ENCODE data around the gene NDNF.

Gene NDNF

DNA sequence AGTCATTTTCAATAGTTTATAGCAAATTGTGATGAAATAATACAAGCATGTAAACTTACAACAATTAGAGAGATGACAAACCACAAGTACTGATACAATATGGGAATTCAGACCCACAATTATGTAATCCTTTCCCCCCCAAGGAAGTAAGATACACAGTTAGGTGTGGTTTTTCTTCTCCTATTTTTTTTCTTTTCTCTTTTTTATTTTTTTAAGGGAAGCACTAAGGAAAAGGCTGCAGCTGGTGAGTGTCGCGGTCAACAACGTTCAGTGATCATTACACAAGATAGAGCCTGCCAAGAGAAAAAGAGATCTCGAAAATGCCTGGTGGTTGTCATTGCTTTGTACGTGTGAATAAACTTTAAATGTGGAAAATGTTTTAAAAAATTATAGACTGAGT lies 9.8 kb downstream of the NDNF start:
- no peak for DNase-seq (ENCODE audit: low read depth in 1 of 2, low spot score in 1 of 2)
- in situ Hi-C loops (cut with HindIII; ENCODE audit: low pct_unique_long_range_greater_than_20kb, low sequenced_read_pairs) = no loop called here
- no peak for TF ChIP-seq JUND (IDR thresholded peaks at IDR 0.05; ENCODE audit: low read depth)

DNA sequence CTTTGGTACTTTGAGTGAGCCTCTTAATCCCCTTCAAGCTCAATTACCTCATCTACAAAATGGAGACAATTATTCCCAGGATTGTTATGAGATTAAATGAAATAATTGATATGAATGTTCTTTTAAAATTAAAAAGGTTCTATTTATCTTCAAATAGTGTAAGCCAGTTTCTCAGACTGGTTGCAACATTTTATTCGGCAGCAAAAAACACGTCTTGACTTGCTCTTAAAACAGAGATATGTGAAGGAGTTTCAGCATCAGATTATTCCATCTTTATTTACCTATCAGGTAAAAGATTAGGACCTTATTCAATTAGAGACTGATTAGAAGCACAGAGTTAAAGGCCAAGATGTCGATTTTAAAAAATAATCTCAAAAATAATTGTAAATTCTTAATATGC lies 10.5 kb downstream of the NDNF start:
- no peak for TF ChIP-seq JUND (IDR thresholded peaks at IDR 0.05; ENCODE audit: low read depth)
- no peak for DNase-seq (ENCODE audit: low read depth in 1 of 2, low spot score in 1 of 2)
- in situ Hi-C loops (cut with HindIII; ENCODE audit: low pct_unique_long_range_greater_than_20kb, low sequenced_read_pairs) = no loop called here

DNA sequence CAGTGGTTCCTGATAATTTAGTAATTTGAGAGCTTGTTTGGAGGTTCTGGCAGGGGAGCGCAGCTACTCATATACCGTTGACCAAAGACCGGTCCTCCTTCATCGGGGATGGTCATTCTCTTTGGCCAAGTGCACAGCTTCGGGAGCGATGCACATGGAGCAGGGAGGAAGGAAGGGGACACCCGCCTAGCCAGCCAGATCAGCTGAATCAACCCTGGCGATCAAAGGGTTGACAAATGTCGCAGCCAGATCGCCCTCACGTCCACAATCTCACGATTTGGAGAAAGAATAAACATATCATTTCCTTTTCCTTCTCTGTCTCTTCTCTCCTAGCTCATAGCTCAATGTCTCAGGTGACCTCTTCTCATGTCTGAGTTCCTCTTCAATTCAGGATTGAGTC lies 11.1 kb downstream of the NDNF start:
- in situ Hi-C loops (cut with HindIII; ENCODE audit: low pct_unique_long_range_greater_than_20kb, low sequenced_read_pairs) = no loop called here
- no peak for DNase-seq (ENCODE audit: low read depth in 1 of 2, low spot score in 1 of 2)
- no peak for TF ChIP-seq JUND (IDR thresholded peaks at IDR 0.05; ENCODE audit: low read depth)

DNA sequence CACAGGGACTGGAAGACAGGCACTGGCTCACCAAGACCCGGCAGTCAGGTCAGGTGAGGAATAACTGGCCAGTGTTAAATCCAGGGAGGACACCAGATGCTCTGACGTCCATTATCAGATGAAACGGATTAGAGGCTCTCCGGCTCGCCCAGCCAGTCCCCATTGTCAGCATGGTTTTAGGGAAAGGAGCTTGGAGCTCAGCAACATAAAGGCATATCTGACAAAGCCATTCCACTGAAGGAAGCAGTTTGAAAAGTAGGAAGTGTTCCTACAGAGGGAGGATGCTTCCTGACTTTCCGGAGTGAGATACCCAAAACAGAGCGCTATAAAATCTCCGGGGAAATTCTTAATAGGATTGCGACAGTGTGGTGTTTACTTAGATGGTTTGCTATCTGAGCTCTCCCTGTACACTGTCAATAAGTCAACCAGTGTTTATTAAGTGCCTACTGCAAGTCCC lies 14.8 kb downstream of the NDNF start:
- DNase-seq (ENCODE audit: low read depth in 1 of 2, low spot score in 1 of 2) = peak in 1 of 2 experiments; percentile 51
- no peak for TF ChIP-seq JUND (IDR thresholded peaks at IDR 0.05; ENCODE audit: low read depth)
- in situ Hi-C loops (cut with HindIII; ENCODE audit: low pct_unique_long_range_greater_than_20kb, low sequenced_read_pairs) = no loop called here

DNA sequence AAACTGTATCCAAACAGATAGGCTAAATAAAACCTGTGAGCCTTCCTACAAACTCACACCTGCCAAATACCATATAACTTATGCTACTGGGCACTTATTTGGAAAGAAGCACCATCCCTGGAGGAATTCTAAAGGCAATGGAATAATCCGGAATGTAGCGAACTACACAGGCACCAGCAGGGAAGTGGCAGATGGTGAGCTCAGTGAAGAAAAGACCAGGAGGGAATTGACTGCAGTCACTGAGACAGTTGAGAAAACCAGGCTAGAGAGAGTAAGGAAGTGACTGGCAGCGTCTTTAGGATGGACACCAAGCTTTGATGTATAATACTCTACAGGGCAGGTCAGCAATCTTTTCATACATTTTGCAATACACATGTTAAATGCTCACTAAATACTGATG lies 16.3 kb downstream of the NDNF start:
- in situ Hi-C loops (cut with HindIII; ENCODE audit: low pct_unique_long_range_greater_than_20kb, low sequenced_read_pairs) = no loop called here
- no peak for TF ChIP-seq JUND (IDR thresholded peaks at IDR 0.05; ENCODE audit: low read depth)
- DNase-seq (ENCODE audit: low read depth in 1 of 2, low spot score in 1 of 2) = no peak

DNA sequence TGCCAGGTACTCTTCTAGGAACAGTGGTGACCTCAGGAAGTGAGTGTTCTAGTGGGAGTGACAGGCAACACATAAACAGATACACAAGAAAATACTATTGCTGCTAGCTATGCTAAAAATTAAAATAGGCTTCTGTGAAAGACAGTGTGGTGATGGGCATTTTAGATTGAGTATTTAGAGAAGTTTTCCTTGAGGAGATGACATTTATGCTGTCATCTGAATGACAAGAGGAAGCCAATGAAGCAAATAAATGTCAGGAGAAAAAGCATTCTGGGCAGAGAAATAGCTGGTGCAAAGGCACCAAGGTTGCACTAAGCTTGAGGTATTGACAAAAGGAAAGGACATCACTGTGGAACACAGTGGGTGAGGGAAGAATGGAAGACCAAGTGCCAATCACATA lies 18.0 kb downstream of the NDNF start:
- TF ChIP-seq JUND (IDR thresholded peaks at IDR 0.05; ENCODE audit: low read depth) = no peak
- in situ Hi-C loops (cut with HindIII; ENCODE audit: low pct_unique_long_range_greater_than_20kb, low sequenced_read_pairs) = no loop called here
- DNase-seq (ENCODE audit: low read depth in 1 of 2, low spot score in 1 of 2) = no peak

DNA sequence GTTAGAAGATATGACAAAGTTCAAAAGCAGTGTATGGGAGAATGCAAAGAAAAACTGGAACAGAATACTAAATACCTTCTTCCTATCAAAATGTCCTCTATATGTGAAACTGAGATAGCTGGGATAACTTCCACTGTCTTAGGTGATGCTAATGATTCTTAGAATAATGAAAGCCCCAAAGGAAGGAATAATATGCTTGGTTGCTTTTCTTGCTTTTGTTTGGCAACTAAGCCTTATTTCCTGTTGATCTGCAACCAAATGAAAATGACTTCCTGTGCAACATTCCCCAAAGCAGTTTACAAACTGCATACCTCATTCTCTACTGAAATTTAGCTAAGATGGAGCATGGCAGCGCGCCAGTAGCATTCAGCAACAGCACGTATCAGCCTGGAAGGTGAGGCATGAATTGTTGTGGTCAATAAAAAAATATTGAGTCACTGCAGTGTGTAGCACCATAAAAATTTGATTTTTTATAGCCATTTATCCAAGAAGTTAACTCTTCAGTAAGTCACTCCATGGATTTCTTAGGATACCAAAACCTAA lies 18.7 kb downstream of the NDNF start:
- no peak for TF ChIP-seq JUND (IDR thresholded peaks at IDR 0.05; ENCODE audit: low read depth)
- no peak for DNase-seq (ENCODE audit: low read depth in 1 of 2, low spot score in 1 of 2)
- in situ Hi-C loops (cut with HindIII; ENCODE audit: low pct_unique_long_range_greater_than_20kb, low sequenced_read_pairs) = no loop called here

DNA sequence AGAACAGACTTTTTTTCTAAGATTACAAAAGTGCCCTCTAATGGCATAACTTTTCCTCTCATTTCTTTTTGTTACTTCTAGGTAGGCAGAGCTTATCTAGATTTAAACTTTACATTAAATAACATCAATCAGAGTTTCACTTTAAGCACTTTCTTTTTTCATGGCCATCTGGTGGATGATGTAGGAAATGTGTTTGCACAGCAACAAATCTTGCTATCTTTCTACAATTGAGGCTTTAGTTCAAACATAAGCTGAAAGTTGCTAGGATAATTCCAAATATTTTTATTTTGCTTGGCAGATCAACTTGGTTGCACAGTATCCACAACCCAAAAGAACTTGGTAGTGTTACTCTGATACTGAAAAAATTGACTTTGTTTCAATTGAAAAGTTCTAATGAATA lies 22.0 kb downstream of the NDNF start:
- in situ Hi-C loops (cut with HindIII; ENCODE audit: low pct_unique_long_range_greater_than_20kb, low sequenced_read_pairs) = no loop called here
- DNase-seq (ENCODE audit: low read depth in 1 of 2, low spot score in 1 of 2) = no peak
- TF ChIP-seq JUND (IDR thresholded peaks at IDR 0.05; ENCODE audit: low read depth) = no peak

DNA sequence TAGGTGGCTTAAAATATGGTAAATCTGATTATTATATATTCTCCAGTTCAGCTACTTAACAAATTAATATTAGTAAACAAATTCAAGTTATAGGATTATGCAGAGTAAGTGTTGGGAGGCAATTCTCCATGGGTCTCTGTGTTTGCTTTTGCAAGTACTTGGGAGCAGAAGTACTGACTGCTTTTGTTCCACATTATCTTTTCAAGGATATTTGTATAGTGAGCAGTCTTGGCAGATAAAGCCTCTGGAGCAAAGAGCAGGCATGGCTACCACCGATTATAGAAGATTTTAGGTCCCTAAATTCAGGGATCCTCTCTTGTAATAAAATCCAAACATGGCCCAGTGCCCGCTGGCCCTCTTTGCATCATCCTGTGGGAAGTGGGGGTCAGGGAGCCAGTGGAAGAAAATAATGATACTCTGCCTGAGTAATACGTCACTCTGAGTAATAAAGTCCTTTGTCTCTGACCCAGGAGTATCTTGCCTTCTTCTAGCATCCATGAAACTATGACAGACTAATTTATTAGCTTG lies 23.2 kb downstream of the NDNF start:
- no peak for DNase-seq (ENCODE audit: low read depth in 1 of 2, low spot score in 1 of 2)
- in situ Hi-C loops (cut with HindIII; ENCODE audit: low pct_unique_long_range_greater_than_20kb, low sequenced_read_pairs) = no loop called here
- no peak for TF ChIP-seq JUND (IDR thresholded peaks at IDR 0.05; ENCODE audit: low read depth)

DNA sequence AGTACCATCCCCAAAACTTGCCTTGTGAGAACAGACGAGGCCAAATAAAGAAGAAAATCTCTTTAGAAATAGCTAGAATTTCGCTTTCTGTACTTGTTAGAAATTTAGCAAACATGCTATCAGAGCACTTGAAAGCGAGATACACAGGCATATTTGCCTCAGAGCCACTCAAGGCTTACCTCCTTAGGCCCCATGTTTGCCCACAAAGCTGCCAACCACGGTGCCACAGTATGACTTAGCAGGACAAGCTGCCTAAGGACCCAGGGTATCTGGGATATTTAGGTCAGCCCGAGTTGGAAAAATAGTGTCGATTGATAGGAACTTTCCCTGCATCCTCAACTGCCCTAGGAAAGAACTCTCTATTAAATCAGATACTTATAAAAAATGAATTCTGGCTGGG lies 24.2 kb downstream of the NDNF start:
- in situ Hi-C loops (cut with HindIII; ENCODE audit: low pct_unique_long_range_greater_than_20kb, low sequenced_read_pairs) = no loop called here
- no peak for TF ChIP-seq JUND (IDR thresholded peaks at IDR 0.05; ENCODE audit: low read depth)
- DNase-seq (ENCODE audit: low read depth in 1 of 2, low spot score in 1 of 2) = no peak

DNA sequence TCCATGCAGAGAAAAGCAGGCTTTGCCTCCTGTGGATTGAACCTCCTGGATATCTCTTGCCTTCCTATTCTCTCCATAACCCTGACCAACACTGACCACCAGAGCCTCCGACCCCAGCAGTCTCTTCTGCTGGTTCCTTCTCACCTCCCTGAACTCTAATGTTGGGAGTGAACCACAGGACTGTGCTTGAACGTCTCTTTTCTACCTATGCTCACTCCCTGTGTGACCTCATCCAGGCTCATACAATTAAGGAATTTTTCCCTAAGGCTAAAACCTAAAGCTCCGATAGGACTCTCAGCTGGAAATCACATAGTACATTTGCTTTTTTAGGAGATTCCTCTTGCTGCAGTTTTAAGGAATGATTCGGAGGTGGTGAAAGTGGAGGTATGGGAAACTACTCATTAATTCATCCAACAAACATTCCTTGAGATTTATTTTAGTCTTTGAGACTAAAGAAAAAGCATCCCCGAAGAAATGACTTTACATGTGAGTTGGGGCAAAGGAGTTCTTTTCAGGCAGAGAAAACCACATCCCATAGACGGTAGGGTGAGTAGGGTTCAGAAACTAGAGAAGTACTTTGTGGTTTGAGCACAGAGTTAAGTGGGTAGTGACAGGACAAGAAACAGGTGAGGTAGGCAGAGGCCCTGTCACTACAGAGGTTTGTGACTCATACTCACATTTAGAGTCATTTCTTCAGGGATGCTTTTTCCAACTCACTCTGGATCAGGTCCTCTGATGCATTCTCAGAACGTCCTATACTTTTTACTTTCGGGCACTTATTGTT lies 30.8 kb downstream of the NDNF start:
- no peak for TF ChIP-seq JUND (IDR thresholded peaks at IDR 0.05; ENCODE audit: low read depth)
- DNase-seq (ENCODE audit: low read depth in 1 of 2, low spot score in 1 of 2) = no peak
- in situ Hi-C loops (cut with HindIII; ENCODE audit: low pct_unique_long_range_greater_than_20kb, low sequenced_read_pairs) = no loop called here

DNA sequence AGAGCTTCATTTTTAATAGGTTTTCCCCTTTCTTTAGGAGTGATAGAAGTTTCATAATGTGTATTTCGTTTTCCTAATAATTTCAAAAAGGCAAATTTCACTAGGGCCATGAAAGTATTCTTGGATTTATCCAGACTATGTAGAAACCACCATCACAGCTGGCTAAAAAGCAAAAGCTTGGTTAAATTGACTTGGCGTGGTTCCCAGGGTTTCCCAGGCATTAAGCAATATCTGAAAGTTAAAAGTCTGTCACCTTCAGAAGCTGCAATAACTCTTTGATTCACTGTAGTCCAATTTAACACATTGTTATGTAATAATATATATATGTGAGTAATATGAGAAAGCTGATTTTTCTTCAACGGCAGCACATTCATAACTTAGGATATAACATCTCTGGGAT lies 38.3 kb downstream of the NDNF start:
- no peak for DNase-seq (ENCODE audit: low read depth in 1 of 2, low spot score in 1 of 2)
- no peak for TF ChIP-seq JUND (IDR thresholded peaks at IDR 0.05; ENCODE audit: low read depth)
- in situ Hi-C loops (cut with HindIII; ENCODE audit: low pct_unique_long_range_greater_than_20kb, low sequenced_read_pairs) = no loop called here

DNA sequence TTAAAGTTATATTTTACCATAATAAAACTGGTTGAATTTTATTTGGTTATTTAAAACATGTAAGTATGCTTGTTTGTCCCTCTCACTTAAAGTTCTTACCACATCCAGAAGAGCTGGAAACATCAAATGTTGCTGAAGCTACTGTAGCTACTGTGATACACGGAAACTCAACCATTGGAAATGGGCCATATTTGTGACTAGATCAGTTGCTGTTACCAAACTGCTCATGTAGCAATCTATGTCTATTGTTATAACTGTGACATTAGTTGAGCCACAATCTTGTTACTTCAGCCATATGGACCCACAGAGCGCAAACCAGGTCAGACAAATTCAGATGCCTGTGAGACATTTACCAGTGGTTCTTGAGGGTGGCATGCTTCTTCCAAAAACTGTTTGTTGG lies 41.6 kb downstream of the NDNF start:
- in situ Hi-C loops (cut with HindIII; ENCODE audit: low pct_unique_long_range_greater_than_20kb, low sequenced_read_pairs) = no loop called here
- no peak for TF ChIP-seq JUND (IDR thresholded peaks at IDR 0.05; ENCODE audit: low read depth)
- DNase-seq (ENCODE audit: low read depth in 1 of 2, low spot score in 1 of 2) = no peak
